Caki2 (cell line): ENCODE measurements around the gene ZBTB47. TPM values are rescaled to one million over a fixed set of nuclear protein-coding genes. Genes with fewer than 3 reads are reported as not detected.

Source experiments
- DNase-seq: peaks from one replicate; pipeline ENCODE4 v3.0.0-alpha.2; 2015; ENCODE audit warnings: low read depth
- in situ Hi-C: cut with HindIII; loops from 2 replicates; pipeline ENCODE4 v1.10.0; 2016; ENCODE audit warnings: low sequenced_read_pairs, low pct_unique_long_range_greater_than_20kb, mixed read lengths
- total RNA-seq: library from RNA; depleted of rRNA; stranded (reverse); fragments of >200 nt; shearing (Covaris generic); gene quantifications from 2 replicates; pipeline ENCODE4 v1.2.3, GENCODE V29; 2014; ENCODE audit warnings: low replicate concordance

Gene ZBTB47
- total RNA-seq, 1 experiment from 2014 or later: 3.9 TPM

- in situ Hi-C loops: no loop called here
- DNase-seq: no peak
Observed at GRCh38 chr3:42690766-42691680, 37.5 kb downstream of the ZBTB47 start.

- no peak for DNase-seq
Observed at GRCh38 chr3:42691816-42692666, 38.5 kb downstream of the ZBTB47 start.

GRCh38 chr3:42692667-42693529 lies 39.4 kb downstream of the ZBTB47 start:
- DNase-seq: no peak
- in situ Hi-C loops: no loop called here

More at GRCh38 chr3:42691816-42692666, 38.5 kb downstream of the ZBTB47 start:
- in situ Hi-C loops: no loop called here

GRCh38 chr3:42693530-42693930 lies 40.0 kb downstream of the ZBTB47 start:
- in situ Hi-C loops: no loop called here
- DNase-seq: no peak

GRCh38 chr3:42694366-42694765 lies 40.9 kb downstream of the ZBTB47 start:
- in situ Hi-C loops: no loop called here
- no peak for DNase-seq

- no peak for DNase-seq
- in situ Hi-C loops: no loop called here
Observed at GRCh38 chr3:42696356-42697288, 43.1 kb downstream of the ZBTB47 start.

GRCh38 chr3:42697289-42698051 lies 44.0 kb downstream of the ZBTB47 start:
- in situ Hi-C loops: no loop called here
- DNase-seq: no peak

- DNase-seq: no peak
- in situ Hi-C loops: no loop called here
Observed at GRCh38 chr3:42698216-42698910, 44.9 kb downstream of the ZBTB47 start.

GRCh38 chr3:42698911-42699230 lies 45.4 kb downstream of the ZBTB47 start:
- no peak for DNase-seq
- in situ Hi-C loops: no loop called here

- no peak for DNase-seq
- in situ Hi-C loops: no loop called here
Observed at GRCh38 chr3:42699511-42699971, 46.0 kb downstream of the ZBTB47 start.

- DNase-seq: no peak
- in situ Hi-C loops: no loop called here
Observed at GRCh38 chr3:42700366-42701288, 47.1 kb downstream of the ZBTB47 start.

GRCh38 chr3:42701371-42702065 lies 48.0 kb downstream of the ZBTB47 start:
- in situ Hi-C loops: no loop called here
- peak; percentile 14 for DNase-seq

- no peak for DNase-seq
Observed at GRCh38 chr3:42702066-42702951, 48.8 kb downstream of the ZBTB47 start, which contains the start of gene HHATL. Gene HHATL (minus strand): TSS chr3:42702798. CDS start chr3:42700826, 1,972 bp downstream.

More at GRCh38 chr3:42702066-42702951, 48.8 kb downstream of the ZBTB47 start, which contains the start of gene HHATL:
- in situ Hi-C loops: no loop called here
